ENCODE measurements around the gene DDAH1. TPM values are rescaled to one million over a fixed set of nuclear protein-coding genes. Genes with fewer than 3 reads are reported as not detected.
A peak's percentile ranks its signal among the peaks of the same experiment; 100 is the strongest.

Gene DDAH1
- total RNA-seq, 1 experiment from 2014 or later: 36.3 TPM

DNA sequence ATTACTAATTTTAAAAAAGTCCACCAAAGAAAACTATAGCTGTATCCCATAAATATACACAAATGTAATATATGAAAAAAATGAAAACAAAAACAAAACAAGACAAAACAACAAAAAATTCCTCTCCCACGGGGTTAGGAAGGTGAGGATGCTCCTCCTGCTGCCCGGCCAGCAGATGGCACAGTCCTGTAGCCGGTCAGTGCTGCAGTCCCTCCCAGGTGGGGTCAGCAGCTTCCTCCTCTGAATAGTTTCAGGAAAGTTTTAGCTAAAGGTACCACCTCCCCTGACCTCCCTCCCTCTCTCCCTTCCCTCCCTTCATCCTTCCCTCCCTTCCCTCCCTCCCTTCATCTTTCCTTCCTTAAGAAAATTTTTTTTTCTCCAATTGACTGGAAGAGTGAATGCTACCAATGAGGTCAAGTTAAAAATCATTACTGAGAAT is 120.7 kb downstream of the DDAH1 start:
- peak overlapping the region; percentile 33 for H3K56ac ChIP-seq (ENCODE audit: insufficient read length, low read depth, low read length)
- no peak overlapping the region for H3K4me2 ChIP-seq (ENCODE audit: insufficient read depth, insufficient read length, low read length)
- H3K9me3 Mint-ChIP-seq: no peaks in the 10 kb centered on the region
- peaks cover 34 to 40% of the 10 kb centered on the region in 2 experiments for H3K4me1 Mint-ChIP-seq
- H3K27ac ChIP-seq (ENCODE audit: insufficient read length, low read depth, low read length): peak overlapping the region; percentile 60
- H3K79me1 ChIP-seq (ENCODE audit: insufficient read depth, low read depth, low read length, poor library complexity, severe bottlenecking): no peaks in the 10 kb centered on the region
- H4K8ac ChIP-seq (replicated peaks; ENCODE audit: insufficient read length, low read depth, low read length): no peak overlapping the region
- no peak overlapping the region for H2BK12ac ChIP-seq (ENCODE audit: insufficient read length, low read depth, low read length)
- peak overlapping the region; percentile 26 for H3K9ac ChIP-seq (ENCODE audit: extremely low read depth, insufficient read length, low read length)
- H3K4me1 ChIP-seq (ENCODE audit: insufficient read depth, low read length): peaks cover 9% of the 10 kb centered on the region; the same call in 1 of the 2 replicates
- no peak overlapping the region for H3K18ac ChIP-seq (ENCODE audit: insufficient read length, low read depth, low read length)
- no peak overlapping the region for H3K4me3 Mint-ChIP-seq
- H2AFZ ChIP-seq (ENCODE audit: low read length): no peak overlapping the region
- no peak overlapping the region for H2BK20ac ChIP-seq (ENCODE audit: low read depth, low read length, poor library complexity, severe bottlenecking)
- peaks cover 0 to 13% (median 6%) of the 10 kb centered on the region in 3 experiments; a peak in 5 of 7 replicates for H3K36me3 Mint-ChIP-seq (ENCODE audit: insufficient read depth in 1 of 3, low read depth in 3 of 3)
- DNase-seq: peak; percentile 87
- H2BK120ac ChIP-seq (ENCODE audit: low read depth, low read length, poor library complexity, severe bottlenecking): no peak overlapping the region
- H3K14ac ChIP-seq (ENCODE audit: insufficient read depth, low read length): no peak overlapping the region
- peak overlapping the region in 2 of 3 experiments; percentile 81 to 99; a peak in 6 of 7 replicates for H3K27ac Mint-ChIP-seq
- H3K9me3 ChIP-seq (ENCODE audit: control insufficient read depth, low read depth, low read length): no peaks in the 10 kb centered on the region
- H4K20me1 ChIP-seq (ENCODE audit: control insufficient read depth, insufficient read depth, insufficient read length): no peaks in the 10 kb centered on the region
- TF ChIP-seq, protein P1, sequence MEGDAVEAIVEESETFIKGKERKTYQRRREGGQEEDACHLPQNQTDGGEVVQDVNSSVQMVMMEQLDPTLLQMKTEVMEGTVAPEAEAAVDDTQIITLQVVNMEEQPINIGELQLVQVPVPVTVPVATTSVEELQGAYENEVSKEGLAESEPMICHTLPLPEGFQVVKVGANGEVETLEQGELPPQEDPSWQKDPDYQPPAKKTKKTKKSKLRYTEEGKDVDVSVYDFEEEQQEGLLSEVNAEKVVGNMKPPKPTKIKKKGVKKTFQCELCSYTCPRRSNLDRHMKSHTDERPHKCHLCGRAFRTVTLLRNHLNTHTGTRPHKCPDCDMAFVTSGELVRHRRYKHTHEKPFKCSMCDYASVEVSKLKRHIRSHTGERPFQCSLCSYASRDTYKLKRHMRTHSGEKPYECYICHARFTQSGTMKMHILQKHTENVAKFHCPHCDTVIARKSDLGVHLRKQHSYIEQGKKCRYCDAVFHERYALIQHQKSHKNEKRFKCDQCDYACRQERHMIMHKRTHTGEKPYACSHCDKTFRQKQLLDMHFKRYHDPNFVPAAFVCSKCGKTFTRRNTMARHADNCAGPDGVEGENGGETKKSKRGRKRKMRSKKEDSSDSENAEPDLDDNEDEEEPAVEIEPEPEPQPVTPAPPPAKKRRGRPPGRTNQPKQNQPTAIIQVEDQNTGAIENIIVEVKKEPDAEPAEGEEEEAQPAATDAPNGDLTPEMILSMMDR (conservative IDR thresholded peaks at IDR 0.05): peak; percentile 90
- H2AK5ac ChIP-seq (ENCODE audit: insufficient read length, low read length): no peak overlapping the region
- no peak overlapping the region for H3K23ac ChIP-seq (ENCODE audit: insufficient read length, low read depth, low read length)
- WGBS (ENCODE audit: extremely low coverage, insufficient read length, low lambda C conversion rate): no CpG with 5 or more reads among the region's 3 CpGs
- no peaks in the 10 kb centered on the region for H3K79me2 ChIP-seq (ENCODE audit: insufficient read depth, low read length)
- H3K23me2 ChIP-seq (ENCODE audit: insufficient read length, low read depth, low read length, poor library complexity, severe bottlenecking): no peaks in the 10 kb centered on the region
- no peak overlapping the region for H4K5ac ChIP-seq (ENCODE audit: insufficient read length, low read depth, low read length)
- no peak overlapping the region for H4K91ac ChIP-seq (ENCODE audit: insufficient read length, low read depth, low read length)
- H3K27me3 Mint-ChIP-seq (ENCODE audit: low read depth): no peaks in the 10 kb centered on the region
- H3T11ph ChIP-seq (ENCODE audit: low read length): no peak overlapping the region
- H2BK5ac ChIP-seq (ENCODE audit: insufficient read length, low read length): no peak overlapping the region
- no peak overlapping the region for H3K4ac ChIP-seq (ENCODE audit: low read depth, low read length)
- H2BK15ac ChIP-seq (ENCODE audit: low read depth, low read length): no peak overlapping the region
- no peaks in the 10 kb centered on the region for H3K27me3 ChIP-seq (ENCODE audit: insufficient read depth, low read length)

Data from H9 (cell line).